Stimulated activated naive B cell treated with anti-CD40 and anti-IgM and Interleukin-4, amounts not matched to agents 10 μg/mL and 1 μg/mL and 100 μg/mL, for 72 hours (primary cell): ENCODE measurements around the gene CNKSR2.
A peak's percentile ranks its signal among the peaks of the same experiment; 100 is the strongest.

Source experiments
- ATAC-seq, 2 donors: fragments of 150-1000 bp; cut with Tn5 transposase; replicated peaks; 2 replicates each; pipeline ENCODE4 v1.10.0; 2021; ENCODE audit warnings: moderate library complexity in 1 of 2
- DNase-seq: peaks from one replicate; pipeline ENCODE4 v3.0.0; 2021
- H3K27ac Mint-ChIP-seq: one replicate; pipeline ENCODE4 v1.8.0; 2022; ENCODE audit warnings: mild to moderate bottlenecking, mixed read lengths
- H3K27me3 Mint-ChIP-seq, 2 donors: one replicate each; pipeline ENCODE4 v1.8.0; 2022; ENCODE audit warnings: mixed read lengths in 2 of 2
- H3K36me3 Mint-ChIP-seq, 2 donors: one replicate each; pipeline ENCODE4 v1.8.0; 2022; ENCODE audit warnings: mixed read lengths in 2 of 2, mild to moderate bottlenecking in 1 of 2
- H3K4me1 Mint-ChIP-seq, 2 donors: one replicate each; pipeline ENCODE4 v1.8.0; 2022; ENCODE audit warnings: mixed read lengths in 2 of 2, mild to moderate bottlenecking in 1 of 2
- H3K4me3 Mint-ChIP-seq, 2 donors: one replicate each; pipeline ENCODE4 v1.8.0; 2022; ENCODE audit warnings: mild to moderate bottlenecking in 2 of 2, mixed read lengths in 2 of 2, moderate library complexity in 1 of 2
- H3K9me3 Mint-ChIP-seq, 2 donors: one replicate each; pipeline ENCODE4 v1.8.0; 2022; ENCODE audit warnings: mixed read lengths in 2 of 2, mild to moderate bottlenecking in 1 of 2

CNKSR2 gene

DNA sequence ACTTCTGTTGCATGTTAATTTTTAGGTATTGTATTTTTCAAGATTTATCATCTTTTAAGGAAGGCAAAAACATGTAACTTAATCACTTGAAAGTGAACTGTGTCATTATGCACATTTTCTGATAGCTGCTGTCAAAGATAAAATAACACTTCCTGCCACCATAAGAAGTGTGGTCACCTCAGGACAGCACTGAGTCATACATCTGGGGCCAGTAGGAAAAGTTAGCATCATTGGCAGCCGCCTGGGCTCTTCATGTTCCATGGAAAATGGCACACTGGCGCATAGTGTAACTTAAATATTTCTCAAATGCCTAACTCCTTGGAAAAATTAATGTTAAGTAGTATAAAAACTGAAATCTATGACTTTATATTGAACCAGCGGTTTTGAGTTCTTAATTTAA, 24.2 kb downstream of the CNKSR2 start:
- Mint-ChIP-seq H3K9me3 (no peaks in the 10 kb centered on the region), H3K27ac (no peak overlapping the region), H3K36me3 (no peaks in the 10 kb centered on the region), H3K4me1 (peaks cover 0 to 6% of the 10 kb centered on the region in 2 donors), H3K4me3 (no peak overlapping the region), H3K27me3 (no peaks in the 10 kb centered on the region)
- peak in 1 of 2 donors; percentile 48 for ATAC-seq
- DNase-seq = no peak

DNA sequence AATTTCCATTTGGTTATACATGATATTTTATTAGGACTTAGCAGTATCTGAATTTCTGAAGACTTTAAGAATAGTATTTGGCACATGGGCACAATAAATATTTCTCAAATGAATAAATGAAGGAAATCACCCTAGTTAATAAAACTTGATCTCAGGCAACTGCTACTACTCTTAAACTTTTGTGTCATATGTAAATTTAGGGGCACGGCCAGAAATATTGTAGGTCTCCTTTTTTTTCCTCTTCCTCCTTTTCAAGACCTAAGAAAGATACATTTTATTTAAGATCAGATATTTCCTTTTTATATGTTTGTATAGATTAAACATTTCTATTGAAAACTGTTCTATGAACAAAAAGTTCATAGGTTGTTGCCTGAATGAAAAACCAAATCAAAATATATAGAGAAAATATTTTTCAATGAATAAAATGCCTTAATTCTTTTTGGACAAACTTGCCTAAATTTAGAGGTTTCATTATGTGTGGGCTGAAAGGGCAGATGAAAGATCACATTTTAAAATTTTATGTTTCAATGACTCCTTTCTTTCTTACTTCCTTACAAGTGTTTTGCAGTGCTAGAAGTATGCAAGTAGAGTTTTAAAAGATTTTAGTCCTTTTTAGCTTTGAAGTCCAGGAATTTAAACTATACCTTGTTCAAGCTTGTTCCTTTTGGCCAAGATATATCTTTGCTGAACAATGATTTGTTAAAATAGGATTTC, 26.3 kb downstream of the CNKSR2 start:
- DNase-seq (no peak), ATAC-seq (peak; percentile 65 to 74)
- H3K27ac Mint-ChIP-seq = peak overlapping the region; percentile 82
- H3K9me3 Mint-ChIP-seq = no peaks in the 10 kb centered on the region
- H3K27me3 Mint-ChIP-seq = no peaks in the 10 kb centered on the region
- peaks cover 0 to 3% of the 10 kb centered on the region in 2 donors for H3K4me1 Mint-ChIP-seq
- peak overlapping the region; percentile 2 to 64 for H3K4me3 Mint-ChIP-seq
- no peaks in the 10 kb centered on the region for H3K36me3 Mint-ChIP-seq

DNA sequence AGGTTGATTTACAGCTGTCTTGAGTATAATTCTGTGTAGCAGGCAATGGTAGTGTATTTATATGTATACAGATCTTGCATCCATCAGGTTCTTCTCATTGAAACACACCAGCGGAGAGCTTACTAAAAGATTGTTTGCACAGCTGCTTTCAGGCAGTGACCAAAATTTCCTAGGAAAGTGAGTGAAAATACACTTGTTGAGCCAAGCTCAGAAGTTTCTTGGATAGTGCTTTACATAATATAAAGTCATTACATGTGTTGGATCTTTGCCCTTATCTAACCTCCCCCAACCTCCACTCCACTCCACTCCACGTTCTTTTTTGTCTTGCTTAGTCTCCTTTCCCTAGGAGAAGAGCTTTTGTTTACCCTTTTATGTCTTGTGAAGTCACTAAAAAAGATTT, 34.1 kb downstream of the CNKSR2 start:
- Mint-ChIP-seq H3K4me1 (no peaks in the 10 kb centered on the region), H3K27me3 (no peaks in the 10 kb centered on the region), H3K4me3 (no peak overlapping the region), H3K36me3 (peaks cover 0 to 7% of the 10 kb centered on the region in 2 donors), H3K9me3 (no peaks in the 10 kb centered on the region), H3K27ac (no peak overlapping the region)
- DNase-seq = no peak
- no peak for ATAC-seq

DNA sequence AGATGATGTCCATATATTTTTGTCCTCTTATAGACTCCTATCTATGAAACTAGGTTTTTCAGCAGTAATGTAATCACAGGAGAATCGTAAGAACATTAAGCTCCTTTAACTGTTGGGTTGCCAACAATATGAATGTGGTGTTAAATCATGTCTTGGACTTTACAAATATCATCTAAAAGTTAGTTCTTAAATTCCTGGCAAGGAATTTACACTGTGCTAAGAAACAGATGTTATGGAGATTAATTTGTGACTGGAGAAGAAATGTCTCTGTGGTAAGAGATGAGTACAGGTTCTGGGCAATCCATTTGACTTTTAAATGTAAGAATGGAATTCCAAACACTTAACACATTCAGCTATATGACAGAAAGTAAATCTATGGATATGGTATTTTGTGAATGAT, 34.6 kb downstream of the CNKSR2 start:
- Mint-ChIP-seq H3K36me3 (peaks cover 4 to 11% of the 10 kb centered on the region in 2 donors), H3K9me3 (peaks cover 2 to 3% of the 10 kb centered on the region in 2 donors), H3K4me3 (no peak overlapping the region), H3K27me3 (no peaks in the 10 kb centered on the region), H3K4me1 (no peaks in the 10 kb centered on the region), H3K27ac (no peak overlapping the region)
- ATAC-seq = no peak
- no peak for DNase-seq

DNA sequence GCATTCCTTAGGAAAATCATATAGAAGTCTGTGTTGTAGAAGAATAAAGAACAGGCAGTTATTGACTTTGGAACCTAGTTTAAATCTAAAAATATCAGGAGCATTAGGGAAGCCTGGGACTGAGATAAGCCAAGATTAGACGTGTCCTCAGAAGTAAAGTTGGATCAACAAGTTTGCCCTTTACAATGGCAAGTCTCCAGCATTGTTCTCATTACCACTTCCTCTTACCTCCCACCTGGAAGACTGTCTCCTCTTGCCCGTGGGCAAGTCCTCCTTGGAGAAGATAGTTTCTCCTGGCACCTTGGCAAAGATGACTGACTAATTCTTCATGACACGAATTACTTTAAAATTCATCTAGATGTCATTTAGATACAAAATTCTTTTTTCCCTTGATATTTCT, 37.8 kb downstream of the CNKSR2 start:
- H3K27me3 Mint-ChIP-seq = no peaks in the 10 kb centered on the region
- ATAC-seq (no peak), DNase-seq (no peak)
- peaks cover 17 to 22% of the 10 kb centered on the region in 2 donors for H3K36me3 Mint-ChIP-seq
- H3K4me1 Mint-ChIP-seq = no peaks in the 10 kb centered on the region
- H3K9me3 Mint-ChIP-seq = peaks cover 8% of the 10 kb centered on the region in 2 donors
- no peak overlapping the region for H3K27ac Mint-ChIP-seq
- no peak overlapping the region for H3K4me3 Mint-ChIP-seq

- ATAC-seq (no peak), DNase-seq (no peak)
- peaks cover 0 to 5% of the 10 kb centered on the region in 2 donors for H3K4me1 Mint-ChIP-seq
- H3K9me3 Mint-ChIP-seq = peaks cover 12% of the 10 kb centered on the region in 2 donors
- H3K36me3 Mint-ChIP-seq = peaks cover 21 to 26% of the 10 kb centered on the region in 2 donors
- H3K4me3 Mint-ChIP-seq = no peak overlapping the region
- H3K27me3 Mint-ChIP-seq = no peaks in the 10 kb centered on the region
- H3K27ac Mint-ChIP-seq = no peak overlapping the region
Measured at GRCh38 chrX:21412883-21413282, 38.7 kb downstream of the CNKSR2 start.

GRCh38 chrX:21427086-21427485, 52.9 kb downstream of the CNKSR2 start:
- peaks cover 7 to 10% of the 10 kb centered on the region in 2 donors for H3K36me3 Mint-ChIP-seq
- no peaks in the 10 kb centered on the region for H3K27me3 Mint-ChIP-seq
- H3K27ac Mint-ChIP-seq = no peak overlapping the region
- no peak for DNase-seq
- ATAC-seq = no peak
- peaks cover 0 to 2% of the 10 kb centered on the region in 2 donors for H3K9me3 Mint-ChIP-seq
- peaks cover 5 to 15% of the 10 kb centered on the region in 2 donors for H3K4me1 Mint-ChIP-seq
- H3K4me3 Mint-ChIP-seq = no peak overlapping the region

DNA sequence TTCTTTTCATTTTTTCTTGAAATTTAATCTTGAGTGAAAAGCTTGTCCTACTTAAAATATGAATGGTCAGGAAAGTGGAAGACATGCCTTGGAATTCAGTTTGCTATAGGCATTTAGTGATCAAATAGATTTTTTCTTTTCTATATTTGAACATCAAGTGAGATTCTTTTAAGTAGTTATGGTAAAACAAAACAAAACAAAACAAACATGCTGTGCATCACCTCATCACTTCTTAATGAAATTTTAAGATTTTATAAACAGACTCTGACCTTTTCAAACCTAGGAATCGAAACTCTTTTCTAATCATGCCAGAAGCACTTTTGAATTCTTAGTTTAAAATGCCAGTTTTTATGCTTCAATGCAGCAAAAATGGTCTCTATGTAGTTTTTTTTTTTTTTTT, 62.8 kb downstream of the CNKSR2 start:
- H3K27ac Mint-ChIP-seq = peak overlapping the region; percentile 42
- peaks cover 0 to 3% of the 10 kb centered on the region in 2 donors for H3K36me3 Mint-ChIP-seq
- H3K9me3 Mint-ChIP-seq = peaks cover 0 to 3% of the 10 kb centered on the region in 2 donors
- peaks cover 2 to 14% of the 10 kb centered on the region in 2 donors for H3K4me1 Mint-ChIP-seq
- DNase-seq (no peak), ATAC-seq (peak in 1 of 2 donors; percentile 33)
- peak overlapping the region in 1 of 2 donors; percentile 28 for H3K4me3 Mint-ChIP-seq
- no peaks in the 10 kb centered on the region for H3K27me3 Mint-ChIP-seq

DNA sequence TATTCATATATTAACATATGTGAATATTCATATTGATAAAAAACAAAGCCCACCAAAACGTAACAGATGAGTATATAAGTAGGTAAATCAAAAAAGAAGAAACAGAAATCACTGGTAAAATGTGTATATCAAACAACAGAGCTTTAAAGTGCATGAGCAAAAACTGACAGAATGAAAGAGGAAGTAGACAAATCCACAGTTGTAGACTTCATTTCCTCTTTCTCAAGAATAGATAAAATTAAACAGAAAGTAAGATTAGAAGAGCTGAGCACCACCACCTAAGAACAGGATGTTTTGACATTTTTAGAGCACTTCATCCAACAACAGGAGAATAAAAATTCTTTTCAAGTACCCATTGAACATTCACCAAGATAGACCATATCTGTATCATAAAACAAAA, 64.6 kb downstream of the CNKSR2 start:
- Mint-ChIP-seq H3K27me3 (no peaks in the 10 kb centered on the region), H3K4me3 (peak overlapping the region; percentile 48 to 70), H3K27ac (peak overlapping the region; percentile 52), H3K36me3 (peaks cover 0 to 3% of the 10 kb centered on the region in 2 donors), H3K9me3 (peaks cover 0 to 3% of the 10 kb centered on the region in 2 donors), H3K4me1 (peaks cover 2 to 14% of the 10 kb centered on the region in 2 donors)
- peak; percentile 93 to 97 for ATAC-seq
- no peak for DNase-seq

- ATAC-seq = no peak
- Mint-ChIP-seq H3K4me1 (peaks cover 2 to 14% of the 10 kb centered on the region in 2 donors), H3K4me3 (no peak overlapping the region), H3K36me3 (peaks cover 0 to 3% of the 10 kb centered on the region in 2 donors), H3K27me3 (no peaks in the 10 kb centered on the region), H3K9me3 (peaks cover 1 to 3% of the 10 kb centered on the region in 2 donors), H3K27ac (peak overlapping the region; percentile 9)
- DNase-seq = no peak
Measured at GRCh38 chrX:21440911-21441310, 66.7 kb downstream of the CNKSR2 start.

DNA sequence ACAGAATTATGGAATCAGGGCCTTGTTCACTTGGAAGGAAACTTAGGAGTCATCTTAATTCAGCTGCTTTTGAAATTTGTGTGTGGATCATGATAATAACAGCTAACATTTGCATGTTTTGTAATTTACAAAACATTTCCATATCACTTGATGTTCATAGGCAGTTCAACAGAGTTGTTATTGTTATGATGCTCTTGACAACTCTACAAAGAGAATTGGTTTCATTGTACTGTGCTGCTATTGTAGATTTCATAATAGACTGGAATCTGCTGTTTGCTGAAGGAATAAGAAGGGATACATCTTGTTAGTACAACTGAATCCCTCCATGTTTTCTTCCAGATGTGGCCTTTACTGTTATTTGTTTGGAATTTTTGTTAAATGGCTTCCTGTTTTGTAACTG, 83.5 kb downstream of the CNKSR2 start:
- peaks cover 0 to 15% of the 10 kb centered on the region in 2 donors for H3K4me1 Mint-ChIP-seq
- no peak for DNase-seq

GRCh38 chrX:21469071-21469470, 94.9 kb downstream of the CNKSR2 start:
- Mint-ChIP-seq H3K9me3 (no peaks in the 10 kb centered on the region), H3K27ac (no peak overlapping the region), H3K36me3 (peaks cover 0 to 2% of the 10 kb centered on the region in 2 donors), H3K27me3 (no peaks in the 10 kb centered on the region), H3K4me1 (no peaks in the 10 kb centered on the region), H3K4me3 (no peak overlapping the region)
- no peak for DNase-seq
- ATAC-seq = no peak

More for the DNA sequence above, 83.5 kb downstream of the CNKSR2 start:
- no peak overlapping the region for H3K27ac Mint-ChIP-seq
- H3K36me3 Mint-ChIP-seq = peaks cover 14 to 17% of the 10 kb centered on the region in 2 donors
- ATAC-seq = no peak
- H3K9me3 Mint-ChIP-seq = peaks cover 1 to 6% of the 10 kb centered on the region in 2 donors
- no peaks in the 10 kb centered on the region for H3K27me3 Mint-ChIP-seq
- H3K4me3 Mint-ChIP-seq = no peak overlapping the region

- Mint-ChIP-seq H3K27ac (no peak overlapping the region), H3K36me3 (peaks cover 0 to 2% of the 10 kb centered on the region in 2 donors), H3K4me1 (peaks cover 4 to 5% of the 10 kb centered on the region in 2 donors), H3K4me3 (no peak overlapping the region), H3K27me3 (no peaks in the 10 kb centered on the region), H3K9me3 (no peaks in the 10 kb centered on the region)
- ATAC-seq (no peak), DNase-seq (no peak)
Measured at GRCh38 chrX:21476909-21477308, 102.7 kb downstream of the CNKSR2 start.

DNA sequence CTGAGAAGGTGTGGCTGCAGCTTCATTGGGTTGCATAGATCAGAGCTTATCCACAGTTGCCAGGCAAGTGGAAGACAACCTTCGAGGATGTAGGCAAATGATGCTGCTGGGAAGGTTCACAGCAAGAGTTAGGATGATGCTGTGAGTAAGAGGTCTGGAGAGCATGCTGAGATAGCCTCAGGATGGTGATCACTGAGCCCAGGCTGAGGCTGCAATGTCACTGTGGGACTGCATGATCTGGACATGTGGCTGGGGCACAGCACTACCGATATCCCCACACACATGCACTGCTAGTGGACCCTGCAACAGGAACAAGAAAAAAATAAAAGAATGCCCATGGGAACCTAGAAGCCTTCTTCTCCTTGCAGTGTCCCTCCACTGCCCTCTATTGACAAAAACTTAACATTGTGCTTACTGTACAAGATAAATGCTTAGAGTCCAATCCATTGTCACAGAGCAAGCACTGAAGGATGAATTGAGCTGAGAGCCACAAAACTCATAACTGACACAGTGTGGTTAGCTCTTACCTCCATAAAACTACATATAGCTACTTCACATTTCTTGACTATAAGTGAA, 105.6 kb downstream of the CNKSR2 start:
- Mint-ChIP-seq H3K27me3 (no peaks in the 10 kb centered on the region), H3K27ac (no peak overlapping the region), H3K36me3 (no peaks in the 10 kb centered on the region), H3K4me3 (no peak overlapping the region), H3K9me3 (no peaks in the 10 kb centered on the region), H3K4me1 (peaks cover 4 to 5% of the 10 kb centered on the region in 2 donors)
- no peak for DNase-seq
- ATAC-seq = peak; percentile 74 to 86

DNA sequence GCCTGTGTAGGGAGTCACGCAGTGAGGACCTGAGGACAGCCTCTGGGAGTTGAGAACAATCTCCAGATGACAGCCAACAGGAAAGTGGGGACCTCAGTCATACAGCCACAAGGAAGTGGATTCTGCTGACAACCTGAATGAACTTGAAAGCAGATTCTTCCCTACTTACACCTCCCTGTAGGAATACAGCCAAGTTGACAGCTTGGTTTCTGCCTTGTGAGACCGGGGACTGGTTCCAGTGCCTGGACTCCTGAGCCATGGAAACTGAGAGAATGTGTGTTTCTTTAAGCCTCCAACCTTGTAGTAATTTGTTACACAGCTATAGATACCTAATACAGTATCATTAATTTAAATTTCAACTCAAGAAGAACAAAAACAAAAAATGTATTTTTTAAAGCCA, 107.5 kb downstream of the CNKSR2 start:
- Mint-ChIP-seq H3K9me3 (no peaks in the 10 kb centered on the region), H3K36me3 (no peaks in the 10 kb centered on the region), H3K27ac (no peak overlapping the region), H3K4me3 (no peak overlapping the region), H3K4me1 (peaks cover 4 to 5% of the 10 kb centered on the region in 2 donors), H3K27me3 (no peaks in the 10 kb centered on the region)
- no peak for ATAC-seq
- DNase-seq = no peak
